ENCODE measurements around the gene CST11.

- TF ChIP-seq CTCF (IDR thresholded peaks at IDR 0.05): no peak
- no peak for TF ChIP-seq ZFX (IDR thresholded peaks at IDR 0.05; ENCODE audit: borderline replicate concordance)
Observed at GRCh38 chr20:23434521-23435313, 18.0 kb downstream of the CST11 start.
